IMR-90 (cell line): ENCODE measurements around the gene CARNS1. TPM values are rescaled to one million over a fixed set of nuclear protein-coding genes. Genes with fewer than 3 reads are reported as not detected.

Source experiments
- ATAC-seq: fragments of 200-7000 bp; cut with Tn5 transposase; 2 replicates; pipeline ENCODE4 v1.9.1; 2020; ENCODE audit warnings: low read depth, mild to moderate bottlenecking, moderate library complexity
- BruUV-seq: library from RNA; stranded (reverse); fragments of 400-500 nt; replicated peaks from 2 replicates; lab custom pipeline; 2021; lab: Mats Ljungman, UMichigan
- CTCF ChIA-PET: fragments of 300-600 bp; formaldehyde crosslinking; extraction: SDS; loops from one replicate; lab custom pipeline; 2021; ENCODE audit warnings: antibody characterized with exemption; lab: Yijun Ruan, JAX
- POLR2A ChIA-PET: fragments of 300-600 bp; sonication (Branson Sonifier 250); formaldehyde crosslinking; loops from one replicate; lab custom pipeline; 2022; ENCODE audit warnings: antibody characterized with exemption; ENCODE audit not compliant: unreplicated experiment; lab: Charles Lee
- DNase-seq: peaks from one replicate; pipeline ENCODE4 v3.0.0; 2013
- H2AFZ ChIP-seq: replicated peaks from 2 replicates; pipeline ENCODE3; 2013; ENCODE audit warnings: low read length, mild to moderate bottlenecking; ENCODE audit not compliant: poor library complexity
- H2AK5ac ChIP-seq: 2 replicates; pipeline ENCODE4 v1.6.1; 2013; ENCODE audit warnings: low read depth, low read length, inconsistent platforms
- H2AK9ac ChIP-seq: replicated peaks from 2 replicates; pipeline ENCODE3; 2013; ENCODE audit warnings: mild to moderate bottlenecking, low read depth, low read length, moderate library complexity; ENCODE audit not compliant: poor library complexity
- H2BK120ac ChIP-seq: 2 replicates; pipeline ENCODE4 v1.6.1; 2013; ENCODE audit warnings: low read depth, low read length, inconsistent platforms
- H2BK15ac ChIP-seq: 3 replicates; pipeline ENCODE4 v1.6.1; 2013; ENCODE audit warnings: low read depth, low read length, inconsistent platforms
- H2BK20ac ChIP-seq: 2 replicates; pipeline ENCODE4 v1.6.1; 2013; ENCODE audit warnings: low read depth, mild to moderate bottlenecking, inconsistent platforms, low read length, moderate library complexity
- H2BK5ac ChIP-seq: 2 replicates; pipeline ENCODE4 v1.6.1; 2013; ENCODE audit warnings: mild to moderate bottlenecking, low read depth, low read length, inconsistent platforms; ENCODE audit not compliant: poor library complexity, severe bottlenecking
- H3K14ac ChIP-seq: replicated peaks from 2 replicates; pipeline ENCODE4 v1.6.1; 2013; ENCODE audit warnings: low read depth, low read length, inconsistent platforms
- H3K18ac ChIP-seq: 2 replicates; pipeline ENCODE4 v1.6.1; 2013; ENCODE audit warnings: low read depth, low read length, control low read depth
- H3K23ac ChIP-seq: 2 replicates; pipeline ENCODE4 v1.6.1; 2013; ENCODE audit warnings: low read depth, low read length, inconsistent platforms
- H3K27ac ChIP-seq: 2 replicates; pipeline ENCODE4 v1.5.1; 2013; ENCODE audit warnings: mild to moderate bottlenecking, control low read depth, low read length; ENCODE audit not compliant: insufficient read depth
- H3K27me3 ChIP-seq: 2 replicates; pipeline ENCODE4 v1.6.1; 2013; ENCODE audit warnings: low read length; ENCODE audit not compliant: control insufficient read depth, insufficient read depth
- H3K36me3 ChIP-seq: 2 replicates; pipeline ENCODE4 v1.6.1; 2013; ENCODE audit warnings: low read length, mixed read lengths; ENCODE audit not compliant: control insufficient read depth, insufficient read depth
- H3K4ac ChIP-seq: 2 replicates; pipeline ENCODE4 v1.6.1; 2013; ENCODE audit warnings: low read depth, low read length, inconsistent platforms
- H3K4me1 ChIP-seq: 2 replicates; pipeline ENCODE4 v1.6.1; 2013; ENCODE audit warnings: low read length, mixed read lengths; ENCODE audit not compliant: control insufficient read depth, insufficient read depth
- H3K4me2 ChIP-seq: 2 replicates; pipeline ENCODE4 v1.6.1; 2013; ENCODE audit warnings: low read depth, mild to moderate bottlenecking, control low read depth, low read length, moderate library complexity
- H3K4me3 ChIP-seq: 2 replicates; pipeline ENCODE4 v1.5.1; 2013; ENCODE audit warnings: low read depth, mild to moderate bottlenecking, control low read depth, low read length, moderate library complexity; ENCODE audit not compliant: insufficient read depth
- H3K56ac ChIP-seq: 2 replicates; pipeline ENCODE4 v1.6.1; 2013; ENCODE audit warnings: low read length, inconsistent platforms; ENCODE audit not compliant: insufficient read depth; ENCODE audit errors: extremely low read depth
- H3K79me1 ChIP-seq, 2 experiments: 2 replicates each; pipeline ENCODE4 v1.6.1; 2013; ENCODE audit warnings: low read length in 2 of 2, inconsistent platforms in 1 of 2, low read depth in 1 of 2
- H3K9ac ChIP-seq: 2 replicates; pipeline ENCODE4 v1.6.1; 2013; ENCODE audit warnings: low read depth, low read length, control low read depth
- H3K9me1 ChIP-seq: 2 replicates; pipeline ENCODE4 v1.6.1; 2013; ENCODE audit warnings: low read length, inconsistent platforms; ENCODE audit not compliant: insufficient read depth
- H3K9me3 ChIP-seq: 2 replicates; pipeline ENCODE4 v1.6.1; 2013; ENCODE audit warnings: low read length; ENCODE audit not compliant: control insufficient read depth, insufficient read depth
- H4K20me1 ChIP-seq: 2 replicates; pipeline ENCODE4 v1.6.1; 2013; ENCODE audit warnings: low read length, inconsistent platforms; ENCODE audit not compliant: insufficient read depth
- H4K5ac ChIP-seq: 2 replicates; pipeline ENCODE4 v1.6.1; 2013; ENCODE audit warnings: mild to moderate bottlenecking, low read depth, low read length, control low read depth
- H4K8ac ChIP-seq, 2 experiments: 2 replicates each; pipeline ENCODE4 v1.6.1; 2013; ENCODE audit warnings: low read depth in 2 of 2, low read length in 2 of 2, control low read depth in 1 of 2, inconsistent platforms in 1 of 2
- H4K91ac ChIP-seq: 2 replicates; pipeline ENCODE4 v1.6.1; 2013; ENCODE audit warnings: low read depth, low read length, inconsistent platforms; ENCODE audit not compliant: insufficient read depth
- BHLHE40 ChIP-seq: fragments of 150-350 bp; IDR thresholded peaks from 2 replicates; pipeline ENCODE4 v1.6.1; 2016; ENCODE audit warnings: mild to moderate bottlenecking, low read depth, low read length
- CEBPB ChIP-seq: IDR thresholded peaks from 2 replicates; pipeline ENCODE4 v1.6.1; 2012; ENCODE audit warnings: low read depth, low read length, improper control_type of control experiment
- CHD1 ChIP-seq: IDR thresholded peaks from 2 replicates; pipeline ENCODE4 v1.6.1; 2012; ENCODE audit warnings: low read depth, low read length, improper control_type of control experiment
- FOS ChIP-seq: fragments of 150-350 bp; IDR thresholded peaks from 2 replicates; pipeline ENCODE4 v1.6.1; 2016; ENCODE audit warnings: low read depth, low read length
- MAFK ChIP-seq: IDR thresholded peaks from 2 replicates; pipeline ENCODE4 v1.6.1; 2012; ENCODE audit warnings: low read depth, low read length, improper control_type of control experiment
- MAZ ChIP-seq: IDR thresholded peaks from 2 replicates; pipeline ENCODE4 v1.6.1; 2012; ENCODE audit warnings: low read depth, mild to moderate bottlenecking, low read length, improper control_type of control experiment, moderate library complexity, borderline replicate concordance
- MXI1 ChIP-seq: IDR thresholded peaks from 2 replicates; pipeline ENCODE4 v1.6.1; 2012; ENCODE audit warnings: low read depth, mild to moderate bottlenecking, low read length, moderate library complexity, borderline replicate concordance
- NFE2L2 ChIP-seq: fragments of 150-350 bp; IDR thresholded peaks from 2 replicates; pipeline ENCODE4 v1.6.1; 2016; ENCODE audit warnings: low read depth, mild to moderate bottlenecking, low read length
- POLR2A ChIP-seq: IDR thresholded peaks from 2 replicates; pipeline ENCODE4 v1.6.1; 2012; ENCODE audit warnings: mild to moderate bottlenecking, low read depth, low read length
- RAD21 ChIP-seq: IDR thresholded peaks from 2 replicates; pipeline ENCODE4 v1.6.1; 2012; ENCODE audit warnings: low read length, improper control_type of control experiment
- RFX5 ChIP-seq: IDR thresholded peaks from 2 replicates; pipeline ENCODE4 v1.8.0; 2012; ENCODE audit warnings: low read depth, mild to moderate bottlenecking, low read length, moderate library complexity
- WGBS, 2 experiments: methylation state at CpG; one replicate each; pipeline versions ENCODE4 v1.1.5 to v1.1.7; 2013; ENCODE audit warnings: missing lambda C conversion rate in 2 of 2; ENCODE audit not compliant: insufficient read length in 1 of 2; ENCODE audit errors: extremely low coverage in 2 of 2; 5-methylcytosine and 5-hydroxymethylcytosine counted together
- dilution Hi-C: fragments of 300-500 bp; cut with HindIII; formaldehyde crosslinking; loops from one replicate; pipeline ENCODE4 v1.14.3; 2018; ENCODE audit warnings: low sequenced_read_pairs; ENCODE audit not compliant: unreplicated experiment
- in situ Hi-C: fragments of 300-500 bp; cut with MboI; formaldehyde crosslinking; loops from 3 replicates; pipeline ENCODE4 v1.14.3; 2019; ENCODE audit warnings: low sequenced_read_pairs, inconsistent platforms, mixed read lengths
- intact Hi-C: fragments of 100-400 bp; cut with micrococcal nuclease; formaldehyde crosslinking; loops from 2 replicates; pipeline ENCODE4 v1.10.0; 2022
- polyA plus RNA-seq, 3 experiments: library from polyadenylated mRNA; depleted of rRNA; stranded (reverse); fragments of >200 nt; gene quantifications; 2 replicates each; pipeline ENCODE4 v1.2.3, GENCODE V29; 2012; ENCODE audit warnings: low replicate concordance in 1 of 3
- total RNA-seq: library from RNA; depleted of rRNA; stranded (reverse); fragments of >200 nt; gene quantifications from 2 replicates; pipeline ENCODE4 v1.2.3, GENCODE V29; 2012
- TF ChIP-seq, protein P1 (sequence below): conservative IDR thresholded peaks from 2 replicates; pipeline ENCODE4 v1.5.1; 2012; ENCODE audit warnings: mild to moderate bottlenecking, low read depth, low read length, improper control_type of control experiment
- TF ChIP-seq, protein P2 (sequence below): fragments of 150-350 bp; IDR thresholded peaks from 2 replicates; pipeline ENCODE4 v1.6.1; 2016; ENCODE audit warnings: low read depth, mild to moderate bottlenecking, low read length, moderate library complexity, borderline replicate concordance
- TF ChIP-seq, protein P3 (sequence below): fragments of 150-350 bp; IDR thresholded peaks from 2 replicates; pipeline ENCODE4 v1.6.1; 2017; ENCODE audit warnings: mild to moderate bottlenecking, antibody characterized with exemption, low read length, low read depth

The CARNS1 gene
- total and polyA plus RNA-seq, 2 of the 4 experiments (the other 2 are of a cell fraction), result under 0.01 to 0.32 TPM

DNA sequence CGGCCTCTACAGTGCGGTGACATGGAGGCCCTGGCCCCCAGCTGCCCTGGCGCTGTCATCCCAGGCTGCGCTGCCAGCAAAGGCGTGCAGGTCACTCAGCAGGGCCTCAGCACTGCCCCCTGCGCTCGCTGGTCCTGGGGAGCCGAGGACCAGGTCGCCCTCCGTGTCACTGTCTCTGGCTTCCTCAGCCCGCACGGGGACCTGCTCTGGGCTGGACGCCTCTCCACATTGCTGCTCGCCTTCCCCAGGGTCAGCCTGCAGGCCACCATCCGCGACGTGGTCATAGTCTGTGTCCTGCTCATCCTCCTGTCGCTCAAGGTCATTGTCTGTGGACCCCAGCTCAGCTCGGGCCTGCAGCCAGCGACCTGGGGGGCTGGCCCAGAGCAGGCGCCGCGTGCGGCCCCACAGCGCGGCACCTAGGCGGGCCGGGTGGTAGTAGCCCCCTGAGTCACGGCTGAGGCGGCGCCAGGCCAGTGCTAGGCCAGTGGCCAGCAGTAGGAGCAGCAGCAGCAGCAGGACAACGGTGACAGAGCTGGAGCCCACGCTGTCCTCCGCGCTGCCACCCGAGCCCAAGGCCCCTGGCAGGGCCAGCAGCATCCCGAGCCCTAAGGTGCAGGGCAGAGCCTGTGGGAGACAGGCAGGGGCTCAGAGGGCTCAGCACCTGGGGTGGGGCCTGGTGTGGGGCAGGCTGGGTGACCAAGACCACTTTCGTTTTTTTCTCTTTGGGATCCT, 20.4 kb downstream of the CARNS1 start:
- Histone ChIP-seq H2BK15ac (no peak overlapping the region), H3K14ac (no peak overlapping the region), H2AK5ac (no peak overlapping the region), H4K20me1 (no peaks in the 10 kb centered on the region; the same call in none of the 2 replicates), H2BK5ac (no peak overlapping the region), H4K5ac (no peak overlapping the region), H2BK20ac (no peak overlapping the region), H4K8ac (no peak overlapping the region), H3K4ac (no peak overlapping the region), H2BK120ac (no peak overlapping the region), H2AFZ (no peak overlapping the region), H3K23ac (no peak overlapping the region), H3K27me3 (no peaks in the 10 kb centered on the region), H3K27ac (no peak overlapping the region), H3K56ac (no peak overlapping the region), H3K79me1 (peaks cover 0 to 6% of the 10 kb centered on the region in 2 experiments; a peak in 1 of 4 replicates), H3K18ac (no peak overlapping the region), H3K9me3 (no peaks in the 10 kb centered on the region), H2AK9ac (no peak overlapping the region), H3K36me3 (peaks cover 59% of the 10 kb centered on the region), H3K4me1 (no peaks in the 10 kb centered on the region), H4K91ac (no peak overlapping the region), H3K4me3 (no peak overlapping the region), H3K9me1 (no peaks in the 10 kb centered on the region), H3K9ac (no peak overlapping the region), H3K4me2 (no peak overlapping the region)
- ATAC-seq (no peak), DNase-seq (no peak)
- in situ Hi-C loops (no loop called here), intact Hi-C loops (no loop called here), dilution Hi-C loops (no loop called here)
- BruUV-seq, result no TSS peak
- WGBS, 2 experiments, result 96% methylated on average over 30 of the region's 38 CpGs; no CpG with 5 or more reads in 1 of the 2 experiments
- ChIA-PET POLR2A (no interaction called here), CTCF (no interaction called here)
- TF ChIP-seq BHLHE40 (no peak), RFX5 (no peak), MXI1 (no peak), CHD1 (no peak), POLR2A (no peak), CEBPB (no peak), FOS (no peak), RAD21 (no peak), MAZ (no peak), MAFK (no peak), NFE2L2 (no peak)
- TF ChIP-seq, protein P1, sequence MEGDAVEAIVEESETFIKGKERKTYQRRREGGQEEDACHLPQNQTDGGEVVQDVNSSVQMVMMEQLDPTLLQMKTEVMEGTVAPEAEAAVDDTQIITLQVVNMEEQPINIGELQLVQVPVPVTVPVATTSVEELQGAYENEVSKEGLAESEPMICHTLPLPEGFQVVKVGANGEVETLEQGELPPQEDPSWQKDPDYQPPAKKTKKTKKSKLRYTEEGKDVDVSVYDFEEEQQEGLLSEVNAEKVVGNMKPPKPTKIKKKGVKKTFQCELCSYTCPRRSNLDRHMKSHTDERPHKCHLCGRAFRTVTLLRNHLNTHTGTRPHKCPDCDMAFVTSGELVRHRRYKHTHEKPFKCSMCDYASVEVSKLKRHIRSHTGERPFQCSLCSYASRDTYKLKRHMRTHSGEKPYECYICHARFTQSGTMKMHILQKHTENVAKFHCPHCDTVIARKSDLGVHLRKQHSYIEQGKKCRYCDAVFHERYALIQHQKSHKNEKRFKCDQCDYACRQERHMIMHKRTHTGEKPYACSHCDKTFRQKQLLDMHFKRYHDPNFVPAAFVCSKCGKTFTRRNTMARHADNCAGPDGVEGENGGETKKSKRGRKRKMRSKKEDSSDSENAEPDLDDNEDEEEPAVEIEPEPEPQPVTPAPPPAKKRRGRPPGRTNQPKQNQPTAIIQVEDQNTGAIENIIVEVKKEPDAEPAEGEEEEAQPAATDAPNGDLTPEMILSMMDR, result no peak
- TF ChIP-seq, protein P2, sequence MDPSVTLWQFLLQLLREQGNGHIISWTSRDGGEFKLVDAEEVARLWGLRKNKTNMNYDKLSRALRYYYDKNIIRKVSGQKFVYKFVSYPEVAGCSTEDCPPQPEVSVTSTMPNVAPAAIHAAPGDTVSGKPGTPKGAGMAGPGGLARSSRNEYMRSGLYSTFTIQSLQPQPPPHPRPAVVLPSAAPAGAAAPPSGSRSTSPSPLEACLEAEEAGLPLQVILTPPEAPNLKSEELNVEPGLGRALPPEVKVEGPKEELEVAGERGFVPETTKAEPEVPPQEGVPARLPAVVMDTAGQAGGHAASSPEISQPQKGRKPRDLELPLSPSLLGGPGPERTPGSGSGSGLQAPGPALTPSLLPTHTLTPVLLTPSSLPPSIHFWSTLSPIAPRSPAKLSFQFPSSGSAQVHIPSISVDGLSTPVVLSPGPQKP, result no peak
- TF ChIP-seq, protein P3, sequence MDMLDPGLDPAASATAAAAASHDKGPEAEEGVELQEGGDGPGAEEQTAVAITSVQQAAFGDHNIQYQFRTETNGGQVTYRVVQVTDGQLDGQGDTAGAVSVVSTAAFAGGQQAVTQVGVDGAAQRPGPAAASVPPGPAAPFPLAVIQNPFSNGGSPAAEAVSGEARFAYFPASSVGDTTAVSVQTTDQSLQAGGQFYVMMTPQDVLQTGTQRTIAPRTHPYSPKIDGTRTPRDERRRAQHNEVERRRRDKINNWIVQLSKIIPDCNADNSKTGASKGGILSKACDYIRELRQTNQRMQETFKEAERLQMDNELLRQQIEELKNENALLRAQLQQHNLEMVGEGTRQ, result no peak
